ENCODE measurements around the gene HSD17B7.
"Not testable (repeated sequence)": the region's sequence is repeated elsewhere in the genome, so short reads cannot be mapped to it uniquely, and the experiment has no call there.

Gene HSD17B7

GRCh38 chr1:162774007-162774406 is 16.5 kb upstream of the HSD17B7 start:
- H3K4me3 ChIP-seq (ENCODE audit: low read depth, low read length): no peak overlapping the region
- DNase-seq (ENCODE audit: low read depth): no peak
- TF ChIP-seq POLR2A (IDR thresholded peaks at IDR 0.05; ENCODE audit: extremely low read depth, insufficient read length) (no peak), CTCF (IDR thresholded peaks at IDR 0.05; ENCODE audit: low read depth, low read length) (no peak), MAX (IDR thresholded peaks at IDR 0.05; ENCODE audit: low read depth, low read length) (no peak), MYC (IDR thresholded peaks at IDR 0.05; ENCODE audit: low read depth, low read length) (no peak)

GRCh38 chr1:162779043-162779442 is 11.5 kb upstream of the HSD17B7 start:
- no peak for DNase-seq (ENCODE audit: low read depth)
- TF ChIP-seq CTCF (IDR thresholded peaks at IDR 0.05; ENCODE audit: low read depth, low read length) (no peak), POLR2A (IDR thresholded peaks at IDR 0.05; ENCODE audit: extremely low read depth, insufficient read length) (no peak), MYC (IDR thresholded peaks at IDR 0.05; ENCODE audit: low read depth, low read length) (no peak), MAX (IDR thresholded peaks at IDR 0.05; ENCODE audit: low read depth, low read length) (no peak)
- no peak overlapping the region for H3K4me3 ChIP-seq (ENCODE audit: low read depth, low read length)

- TF ChIP-seq POLR2A (IDR thresholded peaks at IDR 0.05; ENCODE audit: extremely low read depth, insufficient read length) (no peak), CTCF (IDR thresholded peaks at IDR 0.05; ENCODE audit: low read depth, low read length) (no peak), MAX (IDR thresholded peaks at IDR 0.05; ENCODE audit: low read depth, low read length) (no peak)
- no peak overlapping the region for H3K4me3 ChIP-seq (ENCODE audit: low read depth, low read length)
- DNase-seq (ENCODE audit: low read depth): no peak
These were observed 7.8 kb upstream of the HSD17B7 start for GRCh38 chr1:162782671-162783070.

DNA sequence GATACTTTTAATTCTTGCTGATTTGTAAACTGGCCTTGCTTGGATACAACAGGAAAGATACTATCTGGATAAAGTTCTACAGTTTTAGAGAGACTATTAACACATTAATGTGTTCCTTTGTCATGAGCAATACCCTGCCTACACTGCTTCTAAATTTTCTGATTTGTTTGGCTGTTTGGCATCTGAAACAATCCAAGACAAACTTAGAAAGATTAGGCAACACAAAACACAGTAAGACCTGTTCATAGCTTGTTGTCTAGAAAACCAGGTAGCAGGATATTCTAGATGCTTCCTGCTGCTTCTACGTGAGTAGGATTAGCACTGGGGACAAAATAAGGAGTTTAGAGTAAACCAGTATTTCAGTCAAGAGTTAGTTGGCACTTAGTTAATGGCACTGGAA is 5.6 kb upstream of the HSD17B7 start:
- DNase-seq (ENCODE audit: low read depth): not testable (repeated sequence)

DNA sequence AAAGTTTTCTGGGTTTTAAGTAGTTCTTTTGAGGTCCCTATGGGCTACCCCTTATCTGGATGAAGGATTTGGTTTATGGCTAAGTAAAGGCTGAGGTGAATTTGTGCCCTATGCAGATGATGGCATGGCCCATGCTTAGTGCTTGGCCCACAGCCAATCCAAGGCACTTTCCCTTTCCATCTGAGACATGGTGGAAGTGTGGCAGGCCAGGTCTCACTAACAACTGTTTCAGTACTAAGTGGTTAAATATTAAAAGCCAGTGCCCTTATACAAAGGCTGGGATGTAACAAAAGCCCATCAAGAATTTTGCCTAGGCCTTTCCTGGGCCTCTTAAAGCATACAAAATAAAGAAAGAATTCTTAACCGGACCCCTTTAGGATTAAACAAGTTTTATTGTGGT is 1.7 kb upstream of the HSD17B7 start:
- H3K4me3 ChIP-seq (ENCODE audit: low read depth, low read length); DNase-seq (ENCODE audit: low read depth): not testable (repeated sequence)

More for the DNA sequence above, 5.6 kb upstream of the HSD17B7 start:
- not testable (repeated sequence) for H3K4me3 ChIP-seq (ENCODE audit: low read depth, low read length)

DNA sequence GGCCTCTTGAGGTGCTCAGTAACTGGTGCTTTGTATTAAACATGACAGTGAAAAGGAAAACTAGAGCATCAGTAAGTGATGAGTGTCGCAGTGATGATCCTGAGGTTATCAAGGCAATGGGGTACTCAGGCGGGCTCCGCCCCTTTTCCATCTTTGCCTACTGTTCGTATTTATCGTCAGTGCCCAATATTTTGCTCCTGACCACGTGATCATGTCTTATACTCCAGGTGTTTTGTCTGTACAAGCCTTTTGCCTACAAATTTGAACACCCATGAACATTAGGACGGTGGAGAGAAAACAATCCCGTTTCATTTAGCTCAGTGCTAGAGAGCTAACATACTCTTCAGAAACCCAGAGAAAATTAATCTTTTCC is 469 bp downstream of the HSD17B7 start:
- DNase-seq (ENCODE audit: low read depth): peak; percentile 4
- H3K4me3 ChIP-seq (ENCODE audit: low read depth, low read length): peak overlapping the region; percentile 65

- not testable (repeated sequence) for H3K4me3 ChIP-seq (ENCODE audit: low read depth, low read length)
These were observed 3.8 kb downstream of the HSD17B7 start for GRCh38 chr1:162794284-162794683.

DNA sequence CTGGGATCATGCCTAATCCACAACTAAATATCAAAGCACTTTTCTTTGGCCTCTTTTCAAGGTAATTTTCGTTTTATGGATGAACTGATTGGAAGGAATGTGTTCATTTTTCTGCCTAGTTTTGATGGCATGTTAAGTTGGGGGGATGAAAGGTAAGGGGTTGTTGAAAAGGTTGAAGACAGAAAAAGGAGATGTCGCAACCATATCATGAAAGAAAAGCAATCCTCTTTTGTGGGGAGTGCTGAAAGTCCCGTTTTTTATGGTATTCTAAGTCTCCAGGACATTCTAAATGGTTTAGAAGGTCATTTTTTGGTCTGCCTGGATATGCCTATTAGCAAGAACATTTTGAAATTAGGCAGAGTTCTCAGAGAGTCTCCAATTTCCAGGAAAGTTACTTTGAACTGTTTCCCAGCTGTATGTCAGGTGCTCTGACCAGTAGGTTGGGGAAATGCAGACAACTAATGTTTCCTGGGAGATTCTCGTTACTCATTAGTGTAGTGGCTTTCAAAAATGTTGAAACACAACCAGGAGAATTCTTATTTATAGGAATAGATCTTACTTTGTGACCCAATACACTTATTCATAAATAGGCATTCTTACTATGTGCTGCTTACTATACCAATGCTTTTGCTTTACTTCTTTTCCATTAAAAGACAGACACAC is 6.2 kb downstream of the HSD17B7 start:
- not testable (repeated sequence) for H3K4me3 ChIP-seq (ENCODE audit: low read depth, low read length)

More at GRCh38 chr1:162794284-162794683, 3.8 kb downstream of the HSD17B7 start:
- not testable (repeated sequence) for DNase-seq (ENCODE audit: low read depth)

GRCh38 chr1:162799995-162800830 is 9.7 kb downstream of the HSD17B7 start:
- peak; percentile 37 for DNase-seq (ENCODE audit: low read depth)
- H3K4me3 ChIP-seq (ENCODE audit: low read depth, low read length): not testable (repeated sequence)

More for the DNA sequence above, 6.2 kb downstream of the HSD17B7 start:
- DNase-seq (ENCODE audit: low read depth): not testable (repeated sequence)

- not testable (repeated sequence) for H3K4me3 ChIP-seq (ENCODE audit: low read depth, low read length); DNase-seq (ENCODE audit: low read depth)
These were observed 17.0 kb downstream of the HSD17B7 start for GRCh38 chr1:162807503-162807902.

DNA sequence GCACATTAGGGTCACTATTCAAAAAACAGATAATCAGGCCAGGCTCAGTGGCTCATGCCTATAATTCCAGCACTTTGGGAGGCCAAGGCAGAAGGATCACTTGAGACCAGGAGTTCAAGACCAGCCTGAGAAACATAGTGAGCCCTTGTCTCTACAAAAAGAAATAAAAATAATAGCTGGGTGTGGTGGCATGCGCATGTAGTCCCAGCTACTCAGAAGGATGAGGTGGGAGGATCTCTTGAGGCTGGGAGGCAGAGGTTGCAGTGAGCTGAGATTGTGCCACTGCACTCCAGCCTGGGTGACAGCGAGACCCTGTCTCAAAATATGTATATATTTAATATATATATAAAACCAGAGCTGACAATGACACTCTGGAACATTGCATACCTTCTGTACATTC is 21.9 kb downstream of the HSD17B7 start:
- DNase-seq (ENCODE audit: low read depth); H3K4me3 ChIP-seq (ENCODE audit: low read depth, low read length): not testable (repeated sequence)

DNA sequence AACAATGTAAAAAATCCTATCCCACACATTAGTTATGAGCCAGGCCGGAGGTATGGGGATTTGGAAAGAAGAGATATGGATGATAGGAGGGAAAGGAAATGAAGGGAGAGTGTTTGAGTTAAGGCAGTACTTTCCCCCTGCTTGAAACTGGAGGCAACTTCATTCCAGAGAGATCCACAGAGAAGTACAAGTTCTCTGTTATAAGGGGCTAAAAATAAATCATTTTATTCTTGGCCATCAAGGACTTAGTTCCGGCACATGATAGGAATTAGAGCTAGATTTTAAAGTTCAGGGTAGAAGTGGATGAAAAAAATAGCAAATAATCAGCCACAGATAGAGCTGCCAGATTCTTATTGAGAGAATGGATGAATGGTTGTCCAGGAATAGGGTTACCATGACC is 27.6 kb downstream of the HSD17B7 start:
- not testable (repeated sequence) for H3K4me3 ChIP-seq (ENCODE audit: low read depth, low read length); DNase-seq (ENCODE audit: low read depth)

DNA sequence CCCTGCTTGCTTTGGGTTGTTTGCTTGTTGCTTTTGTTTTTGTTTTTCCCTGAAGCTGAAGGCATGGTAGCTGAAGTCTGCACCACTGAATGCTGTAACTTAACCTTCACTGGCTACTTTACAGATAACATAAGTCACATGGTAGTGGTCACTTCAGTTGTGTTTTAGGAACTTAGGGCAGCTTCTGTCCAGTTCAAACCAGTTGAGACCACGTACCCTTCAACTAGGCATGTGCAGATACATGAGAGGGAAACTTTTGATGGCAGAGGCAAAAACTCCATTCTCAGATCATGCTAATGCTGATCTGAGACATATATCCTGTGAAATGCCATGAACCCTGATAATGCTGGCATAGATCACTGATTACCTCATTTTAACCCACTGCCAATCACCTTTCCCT is 28.2 kb downstream of the HSD17B7 start:
- H3K4me3 ChIP-seq (ENCODE audit: low read depth, low read length); DNase-seq (ENCODE audit: low read depth): not testable (repeated sequence)
